GM12878 (cell line): Measurements from ENCODE around the gene SLC6A7.

Experiments
- CEBPB ChIP-seq, 2 experiments: fragments of 150-350 bp in 1 of 2; IDR thresholded peaks; 2 replicates each; pipeline ENCODE4 v1.6.1; 2012 to 2014; ENCODE audit warnings: low read depth in 2 of 2, low read length in 2 of 2, borderline replicate concordance in 1 of 2, inconsistent platforms in 1 of 2
- ETV6 ChIP-seq, 2 experiments: fragments of 450-650 bp in 1 of 2; IDR thresholded peaks in 1 of 2; conservative IDR thresholded peaks in 1 of 2; 2 replicates each; pipeline ENCODE4 v1.6.1; 2014; ENCODE audit warnings: antibody characterized with exemption in 1 of 2, borderline replicate concordance in 1 of 2, low read depth in 1 of 2, mild to moderate bottlenecking in 1 of 2, moderate library complexity in 1 of 2
- EZH2 ChIP-seq: IDR thresholded peaks from 2 replicates; pipeline ENCODE4 v1.6.1; 2012; ENCODE audit warnings: low read depth, mild to moderate bottlenecking, control low read depth, inconsistent platforms, low read length, borderline replicate concordance; ENCODE audit not compliant: control insufficient read depth
- POLR2A ChIP-seq: IDR thresholded peaks from 2 replicates; pipeline ENCODE4 v1.6.1; 2011; ENCODE audit warnings: low read depth, mild to moderate bottlenecking, low read length
- POLR2AphosphoS5 ChIP-seq: IDR thresholded peaks from 2 replicates; pipeline ENCODE4 v1.6.1; 2011; ENCODE audit warnings: mild to moderate bottlenecking, low read length, inconsistent platforms
- SUZ12 ChIP-seq: fragments of 200-600 bp; sonication (generic); IDR thresholded peaks from one replicate; pipeline ENCODE4 v1.6.1; 2018; ENCODE audit warnings: antibody characterized with exemption, mild to moderate bottlenecking; ENCODE audit not compliant: unreplicated experiment
- YY1 ChIP-seq: IDR thresholded peaks from 2 replicates; pipeline ENCODE4 v1.6.1; 2011; ENCODE audit warnings: low read depth, mild to moderate bottlenecking, low read length
- ZNF384 ChIP-seq: IDR thresholded peaks from 2 replicates; pipeline ENCODE4 v1.6.1; 2012; ENCODE audit warnings: low read depth, mild to moderate bottlenecking, low read length, improper control_type of control experiment, borderline replicate concordance
- TF ChIP-seq, protein P1 (sequence below): IDR thresholded peaks from 2 replicates; pipeline ENCODE4 v1.6.1; 2012; ENCODE audit warnings: low read length, inconsistent platforms
- TF ChIP-seq, protein P2 (sequence below), 3 experiments: IDR thresholded peaks in 2 of 3; conservative IDR thresholded peaks in 1 of 3; 2 replicates each; pipeline ENCODE4 v1.5.1; 2011; ENCODE audit warnings: low read depth in 3 of 3, low read length in 3 of 3, mild to moderate bottlenecking in 3 of 3, control low read depth in 2 of 3, moderate library complexity in 2 of 3, inconsistent platforms in 1 of 3, mixed read lengths in 1 of 3; ENCODE audit not compliant: control insufficient read depth in 2 of 3, insufficient read depth in 1 of 3; ENCODE audit errors: extremely low read depth in 1 of 3
- TF ChIP-seq, protein P3 (sequence below): IDR thresholded peaks from 2 replicates; pipeline ENCODE4 v1.6.1; 2012; ENCODE audit warnings: low read depth, low read length, improper control_type of control experiment

DNA sequence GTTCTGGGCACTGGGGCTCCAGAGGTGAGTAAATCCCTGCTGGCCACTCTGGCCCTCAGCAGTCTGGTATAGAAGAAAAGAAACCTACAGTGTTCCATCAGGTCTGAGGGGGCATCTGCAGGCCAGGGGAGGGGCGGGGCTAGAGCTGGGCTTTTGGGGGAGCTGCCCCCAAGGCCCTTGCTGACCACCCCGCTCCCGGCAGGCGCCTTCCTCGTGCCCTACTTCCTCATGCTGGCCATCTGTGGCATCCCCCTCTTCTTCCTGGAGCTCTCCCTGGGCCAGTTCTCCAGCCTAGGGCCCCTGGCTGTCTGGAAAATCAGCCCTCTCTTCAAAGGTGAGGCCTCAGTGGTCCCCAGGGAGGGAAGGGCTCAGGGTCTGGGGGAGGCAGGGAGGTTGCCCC lies 6.7 kb downstream of the SLC6A7 start:
- no peak for TF ChIP-seq SUZ12
- TF ChIP-seq EZH2, result no peak
- TF ChIP-seq, protein P1, sequence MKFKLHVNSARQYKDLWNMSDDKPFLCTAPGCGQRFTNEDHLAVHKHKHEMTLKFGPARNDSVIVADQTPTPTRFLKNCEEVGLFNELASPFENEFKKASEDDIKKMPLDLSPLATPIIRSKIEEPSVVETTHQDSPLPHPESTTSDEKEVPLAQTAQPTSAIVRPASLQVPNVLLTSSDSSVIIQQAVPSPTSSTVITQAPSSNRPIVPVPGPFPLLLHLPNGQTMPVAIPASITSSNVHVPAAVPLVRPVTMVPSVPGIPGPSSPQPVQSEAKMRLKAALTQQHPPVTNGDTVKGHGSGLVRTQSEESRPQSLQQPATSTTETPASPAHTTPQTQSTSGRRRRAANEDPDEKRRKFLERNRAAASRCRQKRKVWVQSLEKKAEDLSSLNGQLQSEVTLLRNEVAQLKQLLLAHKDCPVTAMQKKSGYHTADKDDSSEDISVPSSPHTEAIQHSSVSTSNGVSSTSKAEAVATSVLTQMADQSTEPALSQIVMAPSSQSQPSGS, result no peak
- TF ChIP-seq YY1, result no peak
- no peak for TF ChIP-seq POLR2A
- TF ChIP-seq, protein P2, sequence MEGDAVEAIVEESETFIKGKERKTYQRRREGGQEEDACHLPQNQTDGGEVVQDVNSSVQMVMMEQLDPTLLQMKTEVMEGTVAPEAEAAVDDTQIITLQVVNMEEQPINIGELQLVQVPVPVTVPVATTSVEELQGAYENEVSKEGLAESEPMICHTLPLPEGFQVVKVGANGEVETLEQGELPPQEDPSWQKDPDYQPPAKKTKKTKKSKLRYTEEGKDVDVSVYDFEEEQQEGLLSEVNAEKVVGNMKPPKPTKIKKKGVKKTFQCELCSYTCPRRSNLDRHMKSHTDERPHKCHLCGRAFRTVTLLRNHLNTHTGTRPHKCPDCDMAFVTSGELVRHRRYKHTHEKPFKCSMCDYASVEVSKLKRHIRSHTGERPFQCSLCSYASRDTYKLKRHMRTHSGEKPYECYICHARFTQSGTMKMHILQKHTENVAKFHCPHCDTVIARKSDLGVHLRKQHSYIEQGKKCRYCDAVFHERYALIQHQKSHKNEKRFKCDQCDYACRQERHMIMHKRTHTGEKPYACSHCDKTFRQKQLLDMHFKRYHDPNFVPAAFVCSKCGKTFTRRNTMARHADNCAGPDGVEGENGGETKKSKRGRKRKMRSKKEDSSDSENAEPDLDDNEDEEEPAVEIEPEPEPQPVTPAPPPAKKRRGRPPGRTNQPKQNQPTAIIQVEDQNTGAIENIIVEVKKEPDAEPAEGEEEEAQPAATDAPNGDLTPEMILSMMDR (IDR thresholded peaks at IDR 0.05 in 2 of 3, conservative IDR thresholded peaks at IDR 0.05 in 1 of 3; ENCODE audit: control insufficient read depth in 2 of 3, extremely low read depth in 1 of 3, insufficient read depth in 1 of 3, low read depth in 3 of 3, low read length in 3 of 3), result no peak
- TF ChIP-seq ETV6 (conservative IDR thresholded peaks at IDR 0.05 in 1 of 2, IDR thresholded peaks at IDR 0.05 in 1 of 2; ENCODE audit: borderline replicate concordance in 1 of 2, low read depth in 1 of 2), result no peak
- TF ChIP-seq POLR2AphosphoS5, result no peak
- no peak for TF ChIP-seq CEBPB (IDR thresholded peaks at IDR 0.05; ENCODE audit: borderline replicate concordance in 1 of 2, low read depth in 2 of 2, low read length in 2 of 2)
- no peak for TF ChIP-seq ZNF384
- TF ChIP-seq, protein P3, sequence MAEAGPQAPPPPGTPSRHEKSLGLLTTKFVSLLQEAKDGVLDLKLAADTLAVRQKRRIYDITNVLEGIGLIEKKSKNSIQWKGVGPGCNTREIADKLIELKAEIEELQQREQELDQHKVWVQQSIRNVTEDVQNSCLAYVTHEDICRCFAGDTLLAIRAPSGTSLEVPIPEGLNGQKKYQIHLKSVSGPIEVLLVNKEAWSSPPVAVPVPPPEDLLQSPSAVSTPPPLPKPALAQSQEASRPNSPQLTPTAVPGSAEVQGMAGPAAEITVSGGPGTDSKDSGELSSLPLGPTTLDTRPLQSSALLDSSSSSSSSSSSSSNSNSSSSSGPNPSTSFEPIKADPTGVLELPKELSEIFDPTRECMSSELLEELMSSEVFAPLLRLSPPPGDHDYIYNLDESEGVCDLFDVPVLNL, result no peak
